ENCODE results near the gene TAF6. TPM values are rescaled to one million over a fixed set of nuclear protein-coding genes. Genes with fewer than 3 reads are reported as not detected.

Gene TAF6
- 25.8 and 34.3 TPM in 2 replicates for total RNA-seq

DNA sequence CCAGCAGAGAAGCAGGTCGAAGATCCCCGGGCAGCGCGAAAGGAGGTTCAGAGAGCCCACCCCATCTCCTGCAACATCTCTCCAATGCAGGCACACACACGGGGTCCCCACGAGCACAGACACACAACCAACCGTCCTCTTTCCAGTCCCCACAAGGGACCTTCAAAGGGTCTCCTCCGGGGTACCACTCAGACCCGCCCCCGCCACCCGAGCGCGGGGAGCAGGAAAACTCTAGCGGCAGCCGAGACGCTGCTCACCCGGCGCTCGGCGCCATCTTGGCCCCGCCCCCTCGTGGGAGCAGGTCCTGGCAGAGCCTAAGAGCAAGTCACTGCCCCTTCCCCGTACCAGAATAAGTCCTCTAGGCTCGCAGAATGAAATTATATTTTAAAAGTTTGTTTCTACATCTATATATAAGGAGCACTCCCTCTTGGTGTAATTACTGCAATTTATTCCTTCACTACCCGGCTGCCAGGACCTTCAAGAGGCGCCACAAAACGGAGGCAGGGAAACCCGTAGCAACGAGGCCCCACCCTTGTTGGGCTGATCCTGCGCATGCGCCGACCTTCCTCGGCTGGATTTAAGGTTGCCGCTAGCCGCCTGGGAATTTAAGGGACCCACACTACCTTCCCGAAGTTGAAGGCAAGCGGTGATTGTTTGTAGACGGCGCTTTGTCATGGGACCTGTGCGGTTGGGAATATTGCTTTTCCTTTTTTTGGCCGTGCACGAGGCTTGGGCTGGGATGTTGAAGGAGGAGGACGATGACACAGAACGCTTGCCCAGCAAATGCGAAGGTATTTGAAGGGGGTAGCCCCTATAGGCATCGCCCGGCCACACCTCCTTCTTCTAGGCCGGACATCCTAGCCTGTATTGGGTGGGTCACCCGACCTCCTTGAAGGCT lies at the start of gene TAF6, which contains the start of gene CNPY4:
Gene TAF6, minus strand, starts transcription at position 287 of the 898 bp plus-strand sequence. CDS start 5,149 bp downstream, outside the sequence.
Gene CNPY4, plus strand, starts transcription at position 563 of the 898 bp plus-strand sequence. Its CDS starts 111 bp downstream, at position 674.

GRCh38 chr7:100158229-100159098 lies 39.3 kb upstream of the TAF6 start, which contains the start of gene TRAPPC14:
TRAPPC14 (minus strand) TSS chr7:100158723; CDS start chr7:100158499, 224 bp downstream.

GRCh38 chr7:100148559-100149328 lies 29.6 kb upstream of the TAF6 start, which contains the start of gene LAMTOR4:
LAMTOR4 (plus strand) TSS chr7:100148918; CDS start chr7:100148973, 55 bp downstream.

DNA sequence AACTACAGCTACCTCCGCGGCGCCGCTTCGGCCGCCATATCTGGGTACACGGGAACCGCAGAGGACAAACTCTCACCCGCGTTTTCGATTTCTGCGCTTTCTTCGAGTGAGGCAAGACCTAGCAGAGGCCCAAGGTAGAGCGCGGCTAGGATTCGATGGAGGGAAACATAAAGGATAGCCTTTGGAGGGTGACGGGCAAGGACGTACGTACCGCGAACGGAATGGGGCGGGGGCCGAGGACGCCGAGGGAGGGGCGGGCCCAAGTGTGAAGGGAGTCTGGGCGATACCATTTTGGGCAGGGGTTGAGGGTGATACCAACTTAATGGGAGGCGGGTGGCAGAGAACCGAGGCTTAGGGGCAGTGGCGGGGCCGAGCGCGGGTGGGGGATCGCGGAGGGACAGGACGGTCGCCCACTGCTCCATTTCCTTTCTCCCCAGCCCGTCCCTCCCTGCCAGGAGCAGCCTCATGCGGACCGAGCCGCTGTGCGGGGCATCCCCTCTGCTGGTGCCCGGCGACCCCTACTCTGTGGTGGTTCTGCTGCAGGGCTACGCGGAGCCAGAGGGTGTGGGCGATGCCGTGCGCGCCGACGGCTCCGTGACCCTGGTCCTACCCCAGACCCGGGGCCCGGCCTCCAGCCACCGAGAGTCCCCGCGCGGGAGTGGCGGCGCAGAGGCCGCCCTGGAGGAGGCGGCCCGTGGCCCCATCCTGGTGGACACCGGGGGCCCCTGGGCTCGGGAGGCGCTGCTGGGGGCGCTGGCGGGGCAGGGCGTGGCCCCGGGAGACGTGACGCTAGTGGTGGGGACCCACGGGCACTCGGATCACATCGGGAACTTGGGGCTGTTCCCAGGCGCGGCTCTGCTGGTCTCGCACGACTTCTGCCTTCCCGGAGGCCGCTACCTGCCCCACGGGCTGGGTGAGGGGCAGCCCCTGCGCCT lies 8.0 kb upstream of the TAF6 start, which contains the start of gene MBLAC1:
Gene MBLAC1, plus strand, starts transcription at position 37 of the 935 bp plus-strand sequence. Its CDS starts 429 bp downstream, at position 466.

DNA sequence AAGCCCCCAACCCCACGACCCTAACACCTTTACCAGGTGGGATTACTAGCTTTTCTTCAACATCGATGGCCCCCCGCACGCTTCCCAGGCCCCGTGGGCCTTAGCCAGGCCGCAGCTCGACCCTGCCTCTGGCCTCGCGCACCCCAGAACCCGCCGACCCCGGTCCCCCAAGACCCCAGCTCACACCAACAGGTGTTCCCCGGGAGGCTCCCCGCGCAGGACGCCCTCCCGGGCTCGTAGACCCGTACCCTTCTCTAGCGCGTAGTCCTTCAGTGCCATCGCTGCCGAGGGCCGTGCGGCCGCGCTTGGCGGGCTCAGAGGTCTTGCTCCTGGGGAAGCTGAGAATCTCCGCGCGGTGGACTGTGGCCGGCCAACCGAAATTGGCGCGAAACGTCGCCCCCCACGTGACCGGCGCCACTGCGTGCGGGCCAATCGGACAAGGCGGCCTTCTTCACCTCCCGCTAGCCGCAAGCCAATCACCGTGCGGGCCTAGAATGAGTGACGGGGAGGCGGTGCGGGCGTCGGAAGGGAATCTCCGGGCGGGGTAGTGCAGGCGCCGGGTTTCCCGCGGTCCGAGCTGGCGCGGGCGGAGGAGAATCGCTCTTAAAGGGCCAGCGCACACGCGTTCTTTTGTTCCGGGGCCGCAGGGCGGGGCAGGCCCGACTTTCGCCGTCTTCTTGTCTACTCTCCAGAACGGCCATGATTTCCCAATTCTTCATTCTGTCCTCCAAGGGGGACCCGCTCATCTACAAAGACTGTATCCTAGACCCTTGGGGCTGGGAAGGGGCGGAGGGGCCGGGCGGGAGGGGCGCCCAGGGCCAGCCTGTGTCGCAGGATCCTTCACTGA lies 17.9 kb downstream of the TAF6 start, which contains the start of the genes AP4M1 and MCM7:
Gene AP4M1, plus strand, starts transcription at position 628 of the 847 bp plus-strand sequence. Its CDS starts 72 bp downstream, at position 700.
Gene MCM7, minus strand, starts transcription at position 382 of the 847 bp plus-strand sequence. Its CDS starts 103 bp downstream, at position 279.

GRCh38 chr7:100088621-100089457 lies 30.3 kb downstream of the TAF6 start, which contains the start of gene COPS6:
COPS6 (plus strand) TSS chr7:100088969; CDS start chr7:100088991, 22 bp downstream.

GRCh38 chr7:100081535-100082102 lies 37.5 kb downstream of the TAF6 start, which contains the start of gene ZNF3:
ZNF3 (minus strand) TSS chr7:100081723; CDS start chr7:100077357, 4,366 bp downstream.

Other genes starting within 250 kb of the TAF6 start
- not detected in 2 replicates for gene OR2AE1, start 242.3 kb downstream of the TAF6 start, total RNA-seq
- 21.4 and 40.1 TPM in 2 replicates for gene TRIM4, start 199.8 kb downstream of the TAF6 start, total RNA-seq
- 0.24 and 0.64 TPM in 2 replicates for gene GJC3, start 189.7 kb downstream of the TAF6 start, total RNA-seq
- gene AZGP1, start 143.3 kb downstream of the TAF6 start, total RNA-seq, result 0.21 and 0.48 TPM in 2 replicates
- gene ZKSCAN1, start 103.8 kb downstream of the TAF6 start, total RNA-seq, result 39.4 and 44.3 TPM in 2 replicates
- gene ZSCAN21, start 69.6 kb downstream of the TAF6 start, total RNA-seq, result 7.7 and 10.9 TPM in 2 replicates
- 16.0 and 33.5 TPM in 2 replicates for gene ZNF3, start 37.6 kb downstream of the TAF6 start, total RNA-seq
- gene COPS6, start 30.4 kb downstream of the TAF6 start, total RNA-seq, result 35.7 and 53.5 TPM in 2 replicates
- gene MCM7, start 18.0 kb downstream of the TAF6 start, total RNA-seq, result 21.3 and 34.5 TPM in 2 replicates
- gene AP4M1, start 17.7 kb downstream of the TAF6 start, total RNA-seq, result 16.6 and 30.6 TPM in 2 replicates
- 3.0 and 4.8 TPM in 2 replicates for gene CNPY4, start 276 bp upstream of the TAF6 start, total RNA-seq
- gene MBLAC1, start 7.6 kb upstream of the TAF6 start, total RNA-seq, result 1.3 and 1.7 TPM in 2 replicates
- gene LAMTOR4, start 29.6 kb upstream of the TAF6 start, total RNA-seq, result 55.4 and 59.5 TPM in 2 replicates
- gene TRAPPC14, start 39.4 kb upstream of the TAF6 start, total RNA-seq, result 3.1 and 4.0 TPM in 2 replicates
- 0.43 and 0.72 TPM in 2 replicates for gene GAL3ST4, start 49.3 kb upstream of the TAF6 start, total RNA-seq
- 2.2 and 3.0 TPM in 2 replicates for gene GPC2, start 58.0 kb upstream of the TAF6 start, total RNA-seq
- 0.72 and 1.3 TPM in 2 replicates for gene STAG3, start 58.6 kb upstream of the TAF6 start, total RNA-seq
- not detected in 2 replicates for gene PVRIG, start 100.6 kb upstream of the TAF6 start, total RNA-seq
- not detected in 2 replicates for gene SPDYE3, start 188.3 kb upstream of the TAF6 start, total RNA-seq
- 3.2 and 5.8 TPM in 2 replicates for gene PILRB, start 238.8 kb upstream of the TAF6 start, total RNA-seq

Data from tracheal epithelial cell (primary cell).